Measurements from ENCODE around the gene ANKRD52.
"Not testable (repeated sequence)": the region's sequence is repeated elsewhere in the genome, so short reads cannot be mapped to it uniquely, and the experiment has no call there.

ANKRD52 gene

DNA sequence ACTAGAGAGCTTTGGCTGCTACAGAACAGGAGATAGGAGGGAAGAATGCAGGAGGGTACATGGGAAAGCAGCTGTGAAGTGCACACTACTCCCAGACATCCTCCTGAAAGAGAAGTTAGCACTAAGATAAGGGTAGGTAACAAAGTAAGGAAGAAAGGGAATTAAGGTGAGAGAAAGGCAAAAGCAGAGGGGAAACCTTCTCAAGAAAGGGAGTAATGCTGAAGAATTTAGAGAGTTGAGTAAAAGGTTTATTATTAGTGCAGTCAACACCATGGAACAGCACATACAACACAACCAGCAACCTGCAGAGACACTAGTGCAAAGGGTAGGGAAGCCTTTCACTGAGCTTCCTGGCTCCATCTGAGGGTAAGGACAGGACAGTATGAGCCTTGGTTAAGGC lies 53.9 kb downstream of the ANKRD52 start:
- no peak for DNase-seq

DNA sequence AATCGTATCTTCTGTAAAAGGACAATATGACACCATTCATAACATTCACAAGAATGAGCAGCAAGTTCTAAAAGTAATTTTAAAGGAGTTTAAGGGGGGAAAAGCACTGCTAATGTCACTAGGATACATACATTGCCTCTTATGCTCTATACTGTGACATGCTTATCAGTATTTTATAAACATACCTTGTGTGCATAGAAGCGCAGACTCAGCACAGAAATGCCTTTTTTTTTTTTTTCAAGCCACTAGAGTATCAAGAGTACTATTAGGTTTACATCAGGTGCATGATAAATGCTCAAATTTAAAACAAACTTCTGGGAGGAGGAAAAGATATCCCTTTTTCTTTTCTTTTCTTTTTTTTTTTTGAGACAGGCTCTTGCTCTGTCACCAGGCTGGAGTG lies 55.3 kb downstream of the ANKRD52 start:
- DNase-seq = no peak

DNA sequence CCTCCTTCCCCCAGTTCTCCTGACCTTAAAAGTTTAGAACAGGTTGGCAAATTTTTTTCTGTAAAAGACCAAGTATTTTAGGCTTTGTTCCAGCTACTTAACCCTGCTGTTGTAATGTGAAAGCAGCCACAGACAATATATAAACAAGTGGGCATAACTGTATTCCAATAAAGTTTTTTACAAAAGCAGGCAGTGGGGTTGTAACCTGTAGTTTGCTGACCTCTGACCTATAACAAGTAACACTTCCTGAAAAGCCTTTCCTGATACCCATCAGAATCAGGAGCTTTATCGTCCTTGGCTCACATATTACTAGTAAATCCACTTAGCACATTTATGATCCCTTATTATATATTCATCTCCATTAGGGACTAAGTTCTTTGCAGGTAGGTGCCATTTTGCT lies 55.8 kb downstream of the ANKRD52 start:
- no peak for DNase-seq

DNA sequence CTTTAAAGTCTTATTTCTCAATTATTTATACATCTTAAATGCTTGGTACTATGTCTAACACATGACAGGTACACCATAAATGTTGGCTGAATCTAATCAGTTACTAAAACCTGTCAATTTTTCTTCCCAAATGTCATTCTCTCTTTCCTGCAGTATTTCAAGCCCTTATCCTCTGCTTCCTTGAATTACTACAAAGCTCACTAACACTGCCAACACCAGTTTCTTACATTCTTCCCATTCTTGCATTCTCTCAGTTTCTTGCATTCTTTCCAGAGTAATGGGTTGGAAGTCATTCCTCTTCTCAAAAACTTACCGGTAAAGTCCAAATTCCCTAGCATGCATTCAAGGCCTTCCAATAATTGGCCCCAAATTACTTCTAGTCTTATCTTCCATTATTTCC lies 59.3 kb downstream of the ANKRD52 start:
- DNase-seq = no peak

DNA sequence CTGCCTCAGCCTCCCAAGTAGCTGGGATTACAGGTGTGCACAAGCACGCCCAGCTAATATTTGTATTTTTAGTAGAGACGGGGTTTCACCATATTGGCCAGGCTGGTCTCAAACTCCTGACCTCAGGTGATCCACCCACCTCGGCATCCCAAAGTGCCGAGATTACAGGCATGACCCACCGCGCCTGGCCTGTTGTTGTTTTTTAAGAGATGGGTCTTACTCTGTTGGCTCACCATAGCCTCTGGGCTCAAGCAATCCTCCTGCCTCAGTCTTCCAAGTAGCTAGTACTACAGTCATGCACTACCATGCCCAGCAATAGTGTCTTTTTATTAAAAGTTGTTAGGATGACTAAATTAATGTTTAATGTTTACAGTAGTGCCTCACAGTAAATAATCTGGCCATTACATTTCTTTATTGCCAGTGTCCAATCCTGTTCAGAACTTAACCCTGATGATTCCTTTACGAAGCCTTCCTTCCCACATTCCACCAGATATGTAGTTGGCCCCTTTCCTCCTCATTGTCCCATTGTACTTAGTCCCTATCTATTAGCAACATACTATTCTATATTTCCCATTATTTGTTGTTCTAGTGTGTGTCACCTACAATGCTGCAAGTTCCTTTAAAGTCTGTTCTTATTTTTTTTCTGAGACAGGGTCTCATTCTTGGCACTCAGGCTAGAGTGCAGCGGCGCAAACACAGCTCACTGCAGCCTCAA lies 60.1 kb downstream of the ANKRD52 start:
- DNase-seq = no peak

DNA sequence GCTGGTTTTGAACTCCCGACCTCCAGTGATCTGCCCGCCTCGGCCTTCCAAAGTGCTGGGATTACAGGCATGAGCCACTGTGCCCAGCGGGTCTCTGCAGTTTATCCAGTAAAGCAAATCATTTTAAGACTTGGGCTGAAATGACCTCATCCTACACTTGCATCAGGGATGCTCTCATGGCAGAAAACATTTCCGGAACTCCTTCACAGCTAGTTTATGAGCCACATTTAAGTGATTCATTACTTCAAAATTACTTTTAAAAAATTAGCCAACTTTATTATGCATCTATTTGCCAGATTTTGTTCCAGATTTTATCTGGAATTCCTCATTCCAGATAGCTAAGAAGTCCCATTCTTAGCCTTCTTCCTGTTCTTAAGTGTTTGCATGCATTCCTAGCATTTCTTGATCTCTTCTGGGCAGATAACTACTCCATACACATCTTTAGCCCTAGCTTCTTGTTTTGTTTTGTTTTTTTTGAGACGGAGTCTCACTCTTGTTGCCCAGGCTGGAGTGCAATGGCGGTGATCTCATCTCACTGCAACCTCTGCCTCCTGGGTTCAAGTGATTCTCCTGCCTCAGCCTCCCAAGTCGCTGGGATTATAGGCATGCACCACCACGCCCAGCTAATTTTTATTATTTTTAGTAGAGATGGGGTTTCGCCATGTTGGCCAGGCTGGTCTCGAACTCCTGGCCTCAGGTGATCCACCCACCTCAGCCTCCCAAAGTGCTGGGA lies 61.2 kb downstream of the ANKRD52 start:
- not testable (repeated sequence) for DNase-seq

DNA sequence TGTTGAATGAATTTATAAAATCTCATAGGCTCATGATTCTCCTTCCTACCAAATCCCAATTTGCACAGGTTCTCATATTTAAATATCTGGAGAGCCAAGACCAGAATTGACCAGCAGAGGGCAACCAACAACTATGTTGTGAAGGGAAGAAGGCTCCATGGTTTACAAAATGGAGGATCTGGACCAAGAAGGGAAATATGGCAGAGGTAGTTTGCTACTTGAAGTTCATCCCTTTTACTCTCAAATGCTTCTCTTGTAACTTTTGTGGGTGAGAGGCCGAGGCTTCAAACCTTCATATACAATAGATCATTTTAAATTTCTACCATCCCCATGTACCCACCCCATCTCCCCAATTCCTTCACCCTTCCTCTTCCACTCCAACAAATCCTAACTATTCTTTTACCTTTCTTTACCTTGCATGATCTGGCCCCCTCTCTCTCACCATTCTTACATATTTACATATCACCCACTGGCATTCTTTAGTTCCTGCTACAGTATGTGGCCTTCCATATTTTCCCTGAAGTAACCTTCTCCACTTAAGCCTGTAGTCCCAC lies 65.1 kb downstream of the ANKRD52 start:
- peak; percentile 67 for DNase-seq

DNA sequence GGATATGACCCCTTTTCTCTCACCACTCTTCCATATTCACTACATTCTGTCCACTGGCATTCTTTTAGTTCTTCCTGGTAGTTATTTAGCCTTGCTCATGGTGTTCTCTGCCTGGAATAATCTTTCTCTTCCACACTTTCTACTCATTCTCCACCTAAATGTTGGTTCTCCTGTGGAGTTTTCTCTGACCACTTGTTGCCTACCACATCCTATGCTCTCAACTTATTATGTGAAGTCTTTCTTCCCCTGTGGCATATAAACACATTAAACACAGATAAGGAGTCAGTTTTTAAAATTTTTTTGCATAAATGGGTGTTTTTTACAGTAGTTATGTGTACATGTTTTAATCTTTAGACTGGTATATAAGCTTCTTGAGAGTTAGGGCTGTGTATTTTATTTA lies 65.6 kb downstream of the ANKRD52 start:
- DNase-seq = no peak

DNA sequence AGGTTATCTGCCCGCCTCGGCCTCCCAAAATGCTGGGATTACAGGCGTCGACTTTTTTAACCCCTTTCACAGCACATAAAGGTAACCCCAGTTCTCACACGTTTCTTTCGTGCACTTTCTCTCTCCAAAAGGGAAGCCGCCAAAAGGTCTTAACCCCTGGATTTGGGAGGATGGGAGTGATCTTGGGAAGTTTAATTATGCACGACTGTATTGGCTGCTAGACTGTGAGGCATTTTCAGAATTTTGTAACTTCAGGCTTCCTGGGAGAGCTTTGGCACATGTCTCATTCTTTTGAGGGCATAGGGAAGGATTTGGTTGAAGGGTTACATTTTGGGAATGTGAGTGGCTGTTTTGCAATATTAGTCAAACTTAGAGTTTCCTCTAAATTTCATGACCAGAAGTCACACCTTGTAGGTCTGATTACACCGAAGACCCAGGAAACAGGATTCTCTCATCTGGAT lies 67.5 kb downstream of the ANKRD52 start:
- DNase-seq = no peak

DNA sequence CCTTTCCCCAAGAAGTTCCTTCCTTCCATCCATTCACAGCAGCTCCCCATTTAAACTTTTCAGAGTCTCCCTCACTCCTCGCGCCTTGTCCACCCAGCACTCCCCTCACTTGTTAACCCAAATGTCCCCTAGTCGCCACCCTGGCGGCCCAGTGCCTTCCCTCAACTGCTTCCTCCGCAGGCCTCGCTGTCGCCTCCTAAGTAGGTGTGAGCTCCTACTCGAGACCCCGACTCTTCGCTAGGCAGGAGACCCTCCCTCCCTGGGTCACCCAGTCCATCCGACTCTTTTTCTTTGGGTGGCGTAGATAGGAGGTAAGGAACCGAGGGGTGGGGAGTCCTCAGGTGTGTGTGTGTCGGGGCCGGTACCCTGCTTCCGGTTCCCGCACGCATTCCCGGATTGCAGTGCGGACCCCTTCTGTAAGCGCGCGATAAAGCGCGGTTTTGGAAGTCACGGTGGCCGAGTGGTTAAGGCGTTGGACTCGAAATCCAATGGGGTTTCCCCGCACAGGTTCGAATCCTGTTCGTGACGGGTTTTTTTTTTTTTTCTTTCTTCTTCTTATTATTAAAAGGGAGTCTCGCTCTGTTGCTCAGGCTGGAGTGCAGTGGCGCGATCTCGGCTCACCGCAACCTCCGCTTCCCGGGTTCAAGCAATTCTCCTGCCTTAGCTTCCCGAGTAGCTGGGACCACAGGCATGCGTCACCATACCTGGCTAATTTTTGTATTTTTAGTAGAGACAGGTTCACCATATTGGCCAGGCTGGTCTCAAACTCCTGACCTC lies 68.1 kb downstream of the ANKRD52 start:
- DNase-seq = peak; percentile 68

DNA sequence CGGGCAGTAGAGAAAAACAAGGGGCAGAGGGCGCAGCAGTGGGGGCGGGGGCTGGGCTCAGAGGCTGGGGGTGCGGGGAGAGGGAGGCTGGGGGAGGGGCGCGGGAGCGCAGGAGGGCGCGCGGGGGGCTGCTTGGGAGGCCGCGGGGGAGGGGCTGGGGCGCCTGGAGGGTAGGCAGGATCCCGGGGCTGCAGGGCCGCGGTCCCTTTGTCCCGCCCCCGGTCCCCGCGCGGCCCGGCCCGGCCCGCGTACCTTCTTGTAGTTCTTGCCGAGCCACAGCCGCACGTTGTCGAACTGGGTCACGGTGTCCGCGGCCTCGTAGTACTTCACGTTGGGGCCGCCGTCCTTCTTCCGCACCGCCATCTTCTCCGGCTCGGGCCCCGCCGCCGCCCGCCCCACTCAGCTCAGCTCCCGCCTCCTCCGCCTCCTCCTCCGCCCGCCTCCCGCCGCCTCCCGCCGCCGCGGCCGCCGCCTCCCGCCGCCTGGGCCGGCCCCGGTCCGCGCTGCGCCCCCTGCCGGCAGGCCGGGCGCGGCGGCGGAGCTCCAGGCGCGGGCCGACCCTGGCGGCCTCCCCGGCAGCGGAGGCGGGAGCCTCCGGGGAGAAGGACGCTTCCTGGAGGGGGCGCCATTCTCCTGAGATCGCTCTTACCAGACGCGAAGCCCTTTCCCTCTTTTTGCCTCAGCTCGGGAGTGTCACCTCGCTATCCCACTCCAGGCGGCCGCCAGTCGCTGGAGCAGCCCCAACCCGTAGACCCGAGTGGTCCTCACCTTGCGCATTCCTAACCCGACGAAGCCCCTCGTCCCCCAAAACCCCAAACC lies 68.9 kb downstream of the ANKRD52 start, which contains the start of gene SMARCC2:
Gene SMARCC2 (minus strand): TSS at position 385 of the 819 bp plus-strand sequence. CDS start 22 bp downstream, at position 363.
- peak; percentile 83 for DNase-seq

DNA sequence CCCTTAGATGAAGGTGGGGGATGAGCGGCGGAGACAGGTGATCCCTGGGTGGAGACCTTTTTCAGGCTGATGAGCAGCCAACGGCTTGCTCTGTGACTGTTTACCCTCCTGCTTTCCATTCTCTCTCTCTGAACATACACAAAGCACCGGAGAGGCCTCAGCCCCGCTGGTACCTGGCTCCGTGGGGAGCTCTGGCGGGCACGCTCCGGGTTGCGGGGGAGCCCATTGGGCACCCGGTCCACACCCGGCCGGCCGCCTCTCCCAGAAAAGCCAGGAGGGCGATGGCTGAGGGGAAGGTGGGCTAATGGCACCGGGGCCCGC lies 69.4 kb downstream of the ANKRD52 start:
- DNase-seq = no peak

DNA sequence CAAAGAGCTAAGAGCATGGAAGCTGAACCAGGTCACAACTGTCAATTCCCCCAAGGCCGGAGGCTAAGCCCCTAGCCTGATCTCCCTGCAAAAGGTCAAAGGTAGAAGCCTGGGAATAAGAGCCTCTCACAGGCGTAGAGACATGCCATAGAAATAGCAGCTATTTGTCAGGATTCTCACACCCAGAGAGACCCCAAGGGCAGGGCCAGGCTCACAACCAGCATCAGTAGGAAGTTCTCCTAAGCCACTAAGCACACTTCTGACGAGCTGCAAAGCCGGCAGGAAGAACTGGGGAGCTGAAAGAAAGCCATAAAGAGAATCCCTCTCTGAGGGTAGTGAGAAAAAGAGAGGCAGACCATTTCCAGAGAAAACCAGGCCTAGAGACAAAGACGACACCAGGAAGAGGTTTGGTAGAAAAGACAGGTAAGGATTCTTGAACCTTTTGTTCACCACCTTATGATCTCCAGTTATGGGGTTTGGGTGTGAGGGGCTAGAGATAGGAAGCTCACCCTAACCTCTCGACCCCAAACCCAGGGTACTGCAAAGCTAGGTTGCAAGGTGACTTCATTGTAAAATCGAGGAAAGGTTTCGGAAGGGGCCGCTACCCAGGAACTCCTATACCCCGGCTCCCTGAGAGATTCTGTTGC lies 69.9 kb downstream of the ANKRD52 start:
- DNase-seq = no peak
